HepG2 (cell line): Measurements from ENCODE around the gene ADSL. TPM values are rescaled to one million over a fixed set of nuclear protein-coding genes. Genes with fewer than 3 reads are reported as not detected.

ENCODE experiments used
- ATAC-seq: fragments of 200-7000 bp; cut with Tn5 transposase; 3 replicates; pipeline ENCODE4 v1.9.1; 2020; ENCODE audit warnings: mild to moderate bottlenecking, moderate library complexity
- BruUV-seq: library from RNA; stranded (reverse); fragments of 400-500 nt; replicated peaks from 2 replicates; lab custom pipeline; 2021; lab: Mats Ljungman, UMichigan
- CTCF ChIA-PET: fragments of 300-600 bp; formaldehyde crosslinking; extraction: SDS; loops from one replicate; lab custom pipeline; 2021; ENCODE audit warnings: low total read pairs, inconsistent platforms, low intra/inter-chr PET ratio; lab: Yijun Ruan, JAX
- POLR2A ChIA-PET: fragments of 350-600 bp; sonication (Branson Sonifier 250); formaldehyde crosslinking; loops from one replicate; lab custom pipeline; 2020; ENCODE audit warnings: antibody characterized with exemption, inconsistent platforms; lab: Yijun Ruan, JAX
- DNase-seq: peaks from one replicate; pipeline ENCODE4 v3.0.0-alpha.2; 2015; ENCODE audit warnings: low spot score
- FAIRE-seq: peaks from 3 replicates; lab custom pipeline; 2011; peaks lifted over from hg19 to GRCh38; lab: Jason Lieb, UNC
- H2AFZ ChIP-seq: one replicate; pipeline ENCODE4 v1.6.1; 2011; ENCODE audit warnings: low read length, inconsistent platforms
- H3K27ac ChIP-seq: fragments of 300-600 bp; 3 replicates; pipeline ENCODE4 v1.8.0; 2011; ENCODE audit warnings: mixed run types, mild to moderate bottlenecking, mixed read lengths, low read length, inconsistent platforms; ENCODE audit not compliant: insufficient read depth; ENCODE audit errors: extremely low read length
- H3K27me3 ChIP-seq, 2 experiments: fragments of 200-600 bp in 1 of 2; 2 replicates in 1 of 2; 3 replicates in 1 of 2; pipeline versions ENCODE4 v1.6.0 to v1.8.0; 2011; ENCODE audit warnings: low read length in 2 of 2, mild to moderate bottlenecking in 2 of 2, moderate library complexity in 2 of 2, inconsistent platforms in 1 of 2; ENCODE audit not compliant: insufficient read depth in 2 of 2, control insufficient read depth in 1 of 2
- H3K36me3 ChIP-seq, 2 experiments: fragments of 200-600 bp in 1 of 2; replicated peaks in 1 of 2; 2 replicates in 1 of 2; 3 replicates in 1 of 2; pipeline versions ENCODE4 v1.5.1 to v1.8.0; 2011; ENCODE audit warnings: low read length in 2 of 2, inconsistent platforms in 1 of 2; ENCODE audit not compliant: insufficient read depth in 2 of 2, control insufficient read depth in 1 of 2
- H3K4me1 ChIP-seq: 2 replicates; pipeline ENCODE4 v1.5.1; 2012; ENCODE audit warnings: low read length, inconsistent platforms; ENCODE audit not compliant: insufficient read depth
- H3K4me2 ChIP-seq: 2 replicates; pipeline ENCODE4 v1.6.0; 2011; ENCODE audit warnings: low read depth, low read length, inconsistent platforms
- H3K4me3 ChIP-seq, 3 experiments: fragments of 200-600 bp in 1 of 3; sonication (generic), shearing (Covaris generic) in 1 of 3; replicated peaks in 1 of 3; 2 replicates each; pipeline ENCODE4 v1.5.1; 2011 to 2016; ENCODE audit warnings: low read length in 3 of 3, inconsistent platforms in 2 of 3, low read depth in 2 of 3, mild to moderate bottlenecking in 2 of 3, control low read depth in 1 of 3, mixed read lengths in 1 of 3; ENCODE audit not compliant: insufficient read depth in 1 of 3
- H3K79me2 ChIP-seq: one replicate; pipeline ENCODE4 v1.6.1; 2011; ENCODE audit warnings: low read length, inconsistent platforms; ENCODE audit not compliant: insufficient read depth
- H3K9ac ChIP-seq: 2 replicates; pipeline ENCODE4 v1.6.0; 2011; ENCODE audit warnings: mild to moderate bottlenecking, low read depth, low read length, inconsistent platforms; ENCODE audit not compliant: insufficient read depth
- H3K9me3 ChIP-seq: 2 replicates; pipeline ENCODE4 v1.5.1; 2012; ENCODE audit warnings: mild to moderate bottlenecking, low read length
- H4K20me1 ChIP-seq: 2 replicates; pipeline ENCODE4 v1.6.0; 2011; ENCODE audit warnings: inconsistent platforms, mild to moderate bottlenecking, low read length, moderate library complexity; ENCODE audit not compliant: insufficient read depth
- REXO4 ChIP-seq: sonication (generic); formaldehyde crosslinking; IDR thresholded peaks from 2 replicates; pipeline ENCODE4 v1.8.0; 2022; ENCODE audit warnings: missing genetic modification reagents, mild to moderate bottlenecking, borderline replicate concordance
- SIX4 ChIP-seq: sonication (generic); formaldehyde crosslinking; IDR thresholded peaks from 2 replicates; pipeline ENCODE4 v1.4.0; 2020; ENCODE audit warnings: missing genetic modification reagents
- SRSF9 ChIP-seq: fragments of 200-400 bp; formaldehyde crosslinking; IDR thresholded peaks from 2 replicates; pipeline ENCODE4 v1.6.1; 2018; ENCODE audit warnings: borderline replicate concordance, mild to moderate bottlenecking, low read depth, low read length; ENCODE audit not compliant: insufficient read depth, poor library complexity, severe bottlenecking
- ZBED4 ChIP-seq: sonication (generic); formaldehyde crosslinking; IDR thresholded peaks from 2 replicates; pipeline ENCODE4 v1.4.0; 2020; ENCODE audit warnings: missing genetic modification reagents, borderline replicate concordance
- ZBTB8A ChIP-seq: sonication (generic); formaldehyde crosslinking; IDR thresholded peaks from 2 replicates; pipeline ENCODE4 v1.4.0; 2020; ENCODE audit warnings: mild to moderate bottlenecking, low read depth, missing genetic modification reagents, borderline replicate concordance
- ZNF44 ChIP-seq: sonication (generic); formaldehyde crosslinking; IDR thresholded peaks from 2 replicates; pipeline ENCODE4 v1.5.1; 2020; ENCODE audit warnings: mild to moderate bottlenecking, missing genetic modification reagents
- WGBS: methylation state at CpG from one replicate; pipeline ENCODE4 v1.1.6; 2017; ENCODE audit warnings: low lambda C conversion rate; 5-methylcytosine and 5-hydroxymethylcytosine counted together
- in situ Hi-C: cut with HindIII; loops from 2 replicates; pipeline ENCODE4 v1.10.0; 2017; ENCODE audit warnings: low pct_unique_long_range_greater_than_20kb; ENCODE audit not compliant: extremely low pct_ligation_motif_present
- intact Hi-C: fragments of 100-400 bp; cut with micrococcal nuclease; formaldehyde crosslinking; loops from one replicate; pipeline ENCODE4 v1.10.0; 2022; ENCODE audit not compliant: unreplicated experiment
- polyA plus RNA-seq, 8 experiments: library from polyadenylated mRNA; depleted of rRNA in 3 of 8; stranded (reverse) in 7 of 8; unstranded in 1 of 8; fragments of >200 nt; fragmentation: Illumina TruSeq in 4 of 8; extraction: Trizol in 4 of 8; gene quantifications; 2 replicates each; pipeline versions ENCODE4 v1.2.1 to v1.2.3, GENCODE V29; 2011 to 2016; ENCODE audit warnings: low read depth in 4 of 8, missing spikeins in 1 of 8, mixed read lengths in 1 of 8; ENCODE audit not compliant: insufficient read depth in 1 of 8
- total RNA-seq, 5 experiments: library from RNA; depleted of rRNA; stranded (reverse); fragments of >200 nt; fragmentation: Illumina TruSeq; extraction: Trizol; gene quantifications; 2 replicates each; pipeline ENCODE4 v1.2.3, GENCODE V29; 2016; ENCODE audit warnings: low read depth in 1 of 5
- TF ChIP-seq, protein P1 (sequence below): sonication (generic); formaldehyde crosslinking; IDR thresholded peaks from 2 replicates; pipeline ENCODE4 v1.4.0; 2020; ENCODE audit warnings: low read depth, mild to moderate bottlenecking, missing genetic modification reagents
- TF ChIP-seq, protein P2 (sequence below): IDR thresholded peaks from 2 replicates; pipeline ENCODE4 v1.6.1; 2016; ENCODE audit warnings: mild to moderate bottlenecking, missing biosample characterization, missing genetic modification reagents
- TF ChIP-seq, protein P3 (sequence below): sonication (generic); formaldehyde crosslinking; IDR thresholded peaks from 2 replicates; pipeline ENCODE4 v1.9.0; 2021; ENCODE audit warnings: missing genetic modification reagents, mild to moderate bottlenecking, borderline replicate concordance

ADSL gene
- total and polyA plus RNA-seq, 2 of the 13 experiments (the other 11 are each of a cell fraction or from before 2014, with no cell fraction given): 123 to 174 TPM

DNA sequence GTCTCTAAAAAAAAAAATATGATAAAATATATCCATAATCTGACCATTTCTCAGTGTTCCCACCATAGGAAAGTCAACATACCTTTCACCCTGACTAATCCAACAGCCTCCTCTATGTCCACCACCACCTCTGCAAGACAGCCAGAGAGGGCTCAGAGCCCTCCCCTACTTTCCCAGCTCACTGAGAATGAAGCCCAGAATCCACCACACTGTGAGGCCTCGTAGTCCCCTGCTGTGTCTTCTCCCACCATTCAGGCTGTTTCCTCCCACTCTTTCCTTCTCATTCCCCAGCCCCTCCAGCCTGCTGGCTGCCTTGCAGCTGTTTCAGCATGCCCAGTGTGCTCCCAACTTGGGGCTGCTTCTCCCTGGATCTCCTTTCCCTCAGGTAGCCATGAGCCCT lies 51.1 kb downstream of the ADSL start:
- Histone ChIP-seq H3K4me3 (no peak overlapping the region), H3K27me3 (no peaks in the 10 kb centered on the region), H3K36me3 (peaks cover 0 to 8% of the 10 kb centered on the region in 2 experiments; a peak in 2 of 5 replicates), H3K79me2 (no peaks in the 10 kb centered on the region), H3K4me2 (no peak overlapping the region), H3K27ac (no peak overlapping the region), H3K9ac (no peak overlapping the region), H3K4me1 (no peaks in the 10 kb centered on the region), H2AFZ (no peak overlapping the region), H4K20me1 (no peaks in the 10 kb centered on the region), H3K9me3 (no peaks in the 10 kb centered on the region)
- CTCF ChIA-PET: no interaction called here
- BruUV-seq: no TSS peak
- TF ChIP-seq ZNF44: no peak
- TF ChIP-seq, protein P1, sequence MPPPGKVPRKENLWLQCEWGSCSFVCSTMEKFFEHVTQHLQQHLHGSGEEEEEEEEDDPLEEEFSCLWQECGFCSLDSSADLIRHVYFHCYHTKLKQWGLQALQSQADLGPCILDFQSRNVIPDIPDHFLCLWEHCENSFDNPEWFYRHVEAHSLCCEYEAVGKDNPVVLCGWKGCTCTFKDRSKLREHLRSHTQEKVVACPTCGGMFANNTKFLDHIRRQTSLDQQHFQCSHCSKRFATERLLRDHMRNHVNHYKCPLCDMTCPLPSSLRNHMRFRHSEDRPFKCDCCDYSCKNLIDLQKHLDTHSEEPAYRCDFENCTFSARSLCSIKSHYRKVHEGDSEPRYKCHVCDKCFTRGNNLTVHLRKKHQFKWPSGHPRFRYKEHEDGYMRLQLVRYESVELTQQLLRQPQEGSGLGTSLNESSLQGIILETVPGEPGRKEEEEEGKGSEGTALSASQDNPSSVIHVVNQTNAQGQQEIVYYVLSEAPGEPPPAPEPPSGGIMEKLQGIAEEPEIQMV (CRISPR knock-in tag): no peak
- TF ChIP-seq, protein P2, sequence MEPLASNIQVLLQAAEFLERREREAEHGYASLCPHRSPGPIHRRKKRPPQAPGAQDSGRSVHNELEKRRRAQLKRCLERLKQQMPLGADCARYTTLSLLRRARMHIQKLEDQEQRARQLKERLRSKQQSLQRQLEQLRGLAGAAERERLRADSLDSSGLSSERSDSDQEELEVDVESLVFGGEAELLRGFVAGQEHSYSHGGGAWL: no peak
- no peak for TF ChIP-seq SIX4 (CRISPR knock-in tag)
- TF ChIP-seq, protein P3, sequence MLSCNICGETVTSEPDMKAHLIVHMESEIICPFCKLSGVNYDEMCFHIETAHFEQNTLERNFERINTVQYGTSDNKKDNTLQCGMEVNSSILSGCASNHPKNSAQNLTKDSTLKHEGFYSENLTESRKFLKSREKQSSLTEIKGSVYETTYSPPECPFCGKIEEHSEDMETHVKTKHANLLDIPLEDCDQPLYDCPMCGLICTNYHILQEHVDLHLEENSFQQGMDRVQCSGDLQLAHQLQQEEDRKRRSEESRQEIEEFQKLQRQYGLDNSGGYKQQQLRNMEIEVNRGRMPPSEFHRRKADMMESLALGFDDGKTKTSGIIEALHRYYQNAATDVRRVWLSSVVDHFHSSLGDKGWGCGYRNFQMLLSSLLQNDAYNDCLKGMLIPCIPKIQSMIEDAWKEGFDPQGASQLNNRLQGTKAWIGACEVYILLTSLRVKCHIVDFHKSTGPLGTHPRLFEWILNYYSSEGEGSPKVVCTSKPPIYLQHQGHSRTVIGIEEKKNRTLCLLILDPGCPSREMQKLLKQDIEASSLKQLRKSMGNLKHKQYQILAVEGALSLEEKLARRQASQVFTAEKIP (CRISPR knock-in tag): no peak
- TF ChIP-seq SRSF9: no peak
- no peak for TF ChIP-seq ZBED4 (CRISPR knock-in tag)
- no peak for TF ChIP-seq ZBTB8A (CRISPR knock-in tag)
- no peak for TF ChIP-seq REXO4 (CRISPR knock-in tag)
- 76% methylated on average over 1 of the region's 1 CpG for WGBS
- FAIRE-seq: no peak
- in situ Hi-C loops: no loop called here
- intact Hi-C loops: no loop called here
- no peak; the same call in 2 of the 3 replicates for ATAC-seq
- POLR2A ChIA-PET: no interaction called here
- no peak for DNase-seq
